Fibroblast of skin of left biceps (primary cell): ENCODE data around the gene CAMSAP2.

Experiments
- DNase-seq, 2 experiments: peaks; one replicate each; pipeline ENCODE4 v3.0.0-alpha.2; 2013; ENCODE audit warnings: low read depth in 2 of 2

CAMSAP2 gene

DNA sequence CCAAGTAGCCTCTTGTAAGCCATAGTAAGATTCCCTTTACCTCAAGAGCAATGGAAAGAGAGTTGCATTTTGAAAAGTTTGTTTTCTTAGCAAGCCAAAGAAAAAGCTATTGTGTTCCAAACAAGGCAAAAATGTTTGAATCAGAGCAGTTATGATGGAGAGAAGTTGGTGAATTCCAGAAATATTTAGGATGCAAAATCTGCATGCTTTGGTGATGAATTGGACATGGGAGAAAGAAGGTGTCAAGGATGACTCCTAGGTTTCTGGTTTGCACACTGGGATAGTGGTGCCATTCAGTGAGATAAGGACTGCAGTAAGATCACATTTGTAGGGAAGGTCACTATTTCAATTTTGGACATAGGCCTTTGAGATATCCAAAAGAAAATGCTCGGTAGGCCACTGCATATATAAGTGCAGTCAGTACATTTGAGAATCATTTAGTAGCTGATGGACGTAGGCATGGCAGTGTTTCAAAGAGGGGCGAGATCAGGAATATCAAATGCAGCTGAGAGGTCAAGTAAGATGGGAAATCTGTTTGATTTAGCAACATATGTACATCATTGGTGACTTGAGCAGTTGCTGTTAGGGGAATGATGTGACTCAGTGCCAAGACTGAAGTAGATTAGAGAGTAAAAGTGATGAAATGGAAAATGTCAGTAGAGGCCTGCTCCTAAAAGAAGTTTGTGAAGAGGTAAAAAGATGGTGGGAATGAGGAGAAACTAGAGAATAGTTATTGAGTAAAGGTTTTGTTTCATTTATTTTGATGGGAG is 100.2 kb downstream of the CAMSAP2 start:
- peak; percentile 33 to 38 for DNase-seq

DNA sequence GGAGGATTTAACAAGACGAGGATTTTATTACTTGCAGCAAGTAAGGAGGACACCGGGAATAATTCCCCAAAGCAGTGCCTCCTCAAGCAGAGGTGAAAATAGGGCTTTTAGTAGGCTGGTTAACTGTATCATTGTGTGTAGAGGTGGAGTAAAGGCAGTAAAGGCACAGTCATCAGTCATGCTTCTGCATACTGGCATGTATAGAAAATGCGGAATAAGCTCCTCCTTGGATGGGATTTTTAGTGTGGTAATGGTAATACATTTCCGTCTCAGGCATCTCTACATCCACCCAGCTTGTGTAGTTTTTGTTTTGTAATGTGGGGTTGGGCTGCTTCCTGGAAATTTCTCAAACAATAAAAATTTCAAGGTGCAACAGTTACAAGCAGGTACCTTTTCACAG is 106.7 kb downstream of the CAMSAP2 start:
- DNase-seq = no peak

DNA sequence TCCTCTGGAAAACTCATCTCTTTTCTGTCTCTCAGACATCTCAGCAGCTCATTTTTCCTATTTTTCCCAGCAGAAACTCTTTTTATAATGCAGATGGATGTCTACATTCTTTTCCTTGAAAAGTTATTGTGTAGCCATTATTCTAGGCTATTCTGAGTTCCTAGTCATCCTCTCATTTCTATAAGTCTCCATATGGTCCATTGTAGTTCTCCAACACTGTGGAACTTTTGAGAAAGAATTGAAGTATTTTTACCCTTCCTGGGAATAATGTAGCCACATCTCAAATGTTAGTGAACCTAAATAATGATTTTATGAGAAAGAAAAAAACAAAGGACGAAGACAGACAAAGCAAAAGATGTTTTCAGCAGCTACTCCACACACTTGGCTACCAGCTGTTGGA is 107.7 kb downstream of the CAMSAP2 start:
- DNase-seq = no peak

DNA sequence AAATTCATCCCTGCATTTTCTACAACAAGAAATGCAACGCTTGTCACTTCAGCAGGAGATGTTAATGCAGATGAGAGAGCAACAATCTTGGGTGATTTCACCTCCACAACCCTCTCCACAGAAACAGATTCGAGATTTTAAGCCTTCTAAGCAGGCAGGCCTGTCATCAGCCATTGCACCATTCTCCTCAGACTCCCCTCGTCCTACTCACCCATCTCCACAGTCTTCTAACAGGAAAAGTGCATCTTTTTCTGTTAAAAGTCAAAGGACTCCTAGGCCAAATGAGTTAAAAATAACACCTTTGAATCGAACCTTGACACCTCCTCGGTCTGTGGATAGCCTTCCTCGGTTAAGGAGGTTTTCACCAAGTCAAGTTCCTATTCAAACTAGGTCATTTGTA is 110.7 kb downstream of the CAMSAP2 start:
- DNase-seq = no peak

DNA sequence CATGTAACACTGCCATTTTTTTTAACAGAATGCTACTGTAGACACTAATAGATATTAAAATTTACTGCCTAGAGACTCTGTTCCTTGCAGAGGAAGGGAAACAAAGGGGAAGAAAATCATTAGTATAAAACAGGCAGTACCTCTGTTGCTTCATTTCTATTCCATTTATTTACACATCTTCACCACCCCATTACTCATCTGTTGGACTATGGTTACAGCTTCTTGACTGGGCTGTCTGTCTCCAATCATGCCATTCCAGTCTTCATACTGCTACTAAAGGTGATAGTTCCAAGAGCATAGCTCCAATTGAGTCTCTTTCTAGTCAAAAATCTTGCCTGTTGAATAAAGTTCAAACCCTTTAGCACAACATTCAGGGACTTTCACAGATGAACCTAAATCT is 111.9 kb downstream of the CAMSAP2 start:
- no peak for DNase-seq

DNA sequence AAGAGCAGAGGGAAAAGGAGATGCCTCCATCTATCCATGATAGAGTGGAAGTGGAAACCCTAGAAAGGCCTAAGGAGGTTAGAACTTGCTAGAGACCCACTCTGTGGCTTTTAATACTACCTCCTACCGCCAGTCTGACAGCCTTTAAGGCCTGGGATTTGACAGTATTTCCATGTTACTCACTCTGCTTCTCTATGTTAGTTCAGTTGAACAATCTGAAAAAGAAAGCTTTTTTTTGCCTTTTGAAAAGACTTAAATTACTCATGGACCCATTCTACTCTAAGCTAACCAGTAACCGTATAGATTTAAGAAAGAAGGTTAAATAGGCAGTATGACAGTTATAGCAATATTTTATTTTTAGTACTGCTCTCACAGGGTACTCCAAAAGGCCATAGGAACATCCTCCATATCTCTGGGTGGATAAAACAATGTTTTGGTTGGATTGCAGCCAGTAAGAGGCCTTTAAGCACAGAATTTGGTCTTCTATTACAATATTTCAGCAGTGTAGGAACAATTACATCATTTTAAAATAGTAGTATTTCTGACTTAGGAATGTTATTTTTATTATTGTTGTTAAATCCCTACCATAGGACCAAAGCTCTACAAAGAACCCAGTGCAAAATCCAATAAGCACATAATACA is 118.1 kb downstream of the CAMSAP2 start:
- DNase-seq = peak in 1 of 2 experiments; percentile 56

DNA sequence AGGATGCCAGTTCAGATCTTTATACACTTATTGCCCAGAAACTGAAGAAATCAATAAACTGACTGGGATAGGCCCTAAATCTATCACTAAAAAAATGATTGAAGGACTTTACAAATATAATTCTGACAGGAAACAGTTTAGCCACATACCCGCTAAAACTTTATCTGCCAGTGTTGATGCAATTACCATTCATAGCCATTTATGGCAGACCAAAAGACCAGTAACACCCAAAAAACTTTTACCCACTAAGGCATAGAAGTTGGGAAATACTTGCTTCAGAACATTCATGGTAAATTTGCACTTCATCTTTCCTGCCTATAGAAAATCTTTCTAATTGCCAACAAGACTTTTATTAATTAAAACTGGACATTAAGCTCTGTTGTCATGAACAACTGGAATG is 119.1 kb downstream of the CAMSAP2 start:
- DNase-seq = no peak

DNA sequence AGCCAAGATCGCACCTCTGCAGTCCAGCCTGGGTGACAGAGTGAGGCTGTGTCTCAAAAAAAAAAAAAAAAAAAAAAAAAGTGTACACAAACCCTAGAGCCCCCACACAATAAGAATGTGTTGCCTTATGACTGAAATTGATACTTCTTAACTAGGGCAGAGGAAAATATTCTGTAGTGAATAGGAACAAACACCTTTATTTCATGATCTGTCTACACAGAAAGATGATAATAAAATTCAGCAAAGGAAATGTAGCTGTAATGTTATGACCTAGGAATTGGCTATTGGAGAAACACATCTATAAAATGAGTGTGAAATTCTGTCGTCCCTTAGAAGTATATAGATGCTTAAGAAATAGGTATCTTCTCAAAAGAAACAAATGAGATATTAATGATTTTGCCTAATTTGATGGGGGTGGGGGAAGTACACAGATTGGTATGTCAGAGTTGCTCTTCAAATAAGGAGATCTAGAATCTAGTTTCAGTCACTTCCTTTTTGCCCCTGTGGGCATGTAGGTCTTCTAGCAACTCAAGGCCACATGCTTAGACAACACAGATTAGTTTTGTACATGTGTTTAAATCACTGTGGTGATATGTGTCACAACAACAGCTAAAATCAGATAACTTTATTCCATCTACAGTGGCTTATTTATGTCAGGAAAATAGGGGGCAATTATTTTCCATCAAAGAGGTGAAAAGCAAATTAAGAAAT is 123.4 kb downstream of the CAMSAP2 start:
- no peak for DNase-seq

DNA sequence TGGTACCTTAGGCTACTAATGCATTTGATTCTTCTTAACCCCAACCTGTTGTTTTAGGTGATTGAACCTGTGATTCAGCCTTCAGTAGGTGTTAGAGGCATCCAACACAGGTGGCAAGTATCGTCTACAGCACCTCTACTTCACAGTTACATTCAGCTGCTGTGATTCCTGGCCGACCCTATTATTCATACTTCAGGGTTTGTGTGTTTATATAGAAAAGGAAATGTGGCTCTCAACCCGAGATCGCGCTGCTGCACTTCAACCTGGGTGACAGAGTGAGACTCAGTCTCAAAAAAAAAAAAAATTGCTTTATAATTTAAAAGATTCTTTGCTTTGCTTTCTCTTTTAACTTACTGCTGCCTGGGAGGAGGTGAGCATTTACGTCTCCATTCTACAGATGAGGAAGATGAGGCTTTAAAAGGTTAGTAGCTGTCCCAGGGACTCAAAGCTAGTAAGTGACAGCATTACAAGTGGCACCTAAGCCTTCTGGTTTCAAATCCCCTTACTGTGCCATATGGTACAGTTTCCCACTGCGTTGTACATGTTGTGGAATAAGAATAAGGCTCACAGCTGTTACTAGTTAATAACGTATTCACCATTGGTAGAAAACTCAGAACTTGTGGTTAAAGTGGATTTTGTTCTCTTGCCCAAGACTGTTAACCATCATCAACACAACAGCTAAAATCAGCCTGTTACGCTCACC is 124.2 kb downstream of the CAMSAP2 start:
- DNase-seq = no peak

DNA sequence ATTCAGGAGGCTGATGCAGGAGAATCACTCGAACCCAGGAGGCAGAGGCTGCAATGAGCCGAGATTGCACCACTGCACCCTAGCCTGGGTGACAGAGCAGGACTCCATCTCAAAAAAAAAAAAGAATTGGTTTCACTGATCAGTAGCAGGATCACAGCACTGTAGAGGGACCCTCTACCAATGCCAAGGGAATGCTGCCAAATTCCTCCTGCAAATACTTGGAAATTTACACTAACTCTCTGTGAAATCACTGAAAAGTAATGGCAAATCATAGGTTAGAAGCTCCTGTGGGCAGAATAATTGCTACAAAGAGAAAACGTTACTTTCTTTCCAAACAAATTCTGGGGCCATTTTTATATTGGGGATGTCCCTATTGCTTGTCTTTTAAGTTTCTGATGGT is 127.4 kb downstream of the CAMSAP2 start:
- DNase-seq = no peak

DNA sequence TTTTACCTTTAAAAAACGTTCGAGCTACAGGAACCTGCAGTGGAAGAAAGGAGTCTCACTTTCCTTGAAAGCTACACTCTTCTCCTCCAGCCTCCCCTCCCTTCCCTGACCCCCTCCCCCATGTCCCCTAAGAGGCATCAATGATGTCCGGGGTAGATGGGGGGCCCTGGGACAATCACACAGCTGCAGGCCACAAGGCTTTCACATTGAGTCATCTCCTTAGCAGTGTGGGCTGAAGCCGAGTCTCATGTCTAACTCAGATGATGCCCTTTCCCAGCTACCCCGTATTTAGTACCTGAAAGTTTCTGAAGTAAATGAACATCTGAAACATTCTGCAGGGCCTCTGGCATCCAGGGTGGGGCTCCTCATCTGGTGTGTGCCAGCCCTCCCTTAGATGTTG is 127.8 kb downstream of the CAMSAP2 start:
- DNase-seq = no peak

DNA sequence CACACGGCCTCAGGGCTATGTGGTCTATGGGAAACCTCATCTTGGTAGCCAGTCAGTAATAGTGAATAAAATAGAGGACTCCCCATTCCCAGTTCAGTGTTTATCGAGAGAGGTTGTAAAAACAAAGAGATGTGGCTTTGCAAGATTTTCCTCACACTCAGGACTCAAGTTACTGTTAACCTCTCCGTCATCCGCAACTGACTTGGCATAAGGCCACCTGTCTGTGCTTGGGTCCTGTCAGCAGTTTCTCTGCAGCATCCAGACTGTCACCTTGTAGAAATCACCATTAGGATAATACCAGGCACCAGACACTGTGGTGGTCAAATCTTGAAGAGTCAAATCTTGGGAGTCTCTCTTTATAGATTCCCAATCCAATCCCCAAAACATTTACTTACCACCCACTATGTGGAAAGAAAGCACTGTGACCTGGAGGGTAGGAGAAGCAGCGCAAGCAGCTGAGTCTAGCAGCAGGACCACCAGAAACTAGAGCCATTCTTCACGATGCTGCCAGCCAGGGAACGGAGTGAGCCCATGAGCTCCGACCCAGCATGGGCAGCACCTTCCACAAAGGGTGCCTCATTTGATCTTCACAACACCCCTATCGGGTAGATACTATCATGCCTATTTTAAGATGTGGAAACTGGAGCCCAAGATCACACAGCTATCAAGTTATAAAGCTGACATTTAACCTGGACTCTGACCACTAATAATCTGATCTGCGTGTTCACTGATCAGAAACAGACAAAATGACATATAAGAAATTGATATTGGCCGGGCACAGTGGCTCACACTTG is 128.5 kb downstream of the CAMSAP2 start:
- DNase-seq = no peak

DNA sequence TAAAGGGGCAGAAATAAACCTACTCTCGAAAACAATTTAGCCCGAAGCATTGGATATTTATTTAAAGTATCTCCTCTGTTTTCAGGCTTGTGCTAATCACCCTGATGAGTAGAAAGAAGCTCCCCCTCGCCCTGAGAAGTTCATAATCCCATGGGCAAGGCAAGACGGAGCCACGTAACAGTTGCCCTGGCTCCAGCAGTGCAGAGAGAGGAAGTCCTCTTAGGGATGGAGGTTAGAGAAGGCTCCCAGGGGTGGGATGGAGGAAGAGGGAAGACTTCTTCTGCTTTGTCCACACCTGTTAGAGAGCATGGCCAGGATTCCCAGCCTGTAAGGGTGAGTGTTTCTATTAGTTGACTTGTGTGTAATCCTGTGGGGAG is 130.7 kb downstream of the CAMSAP2 start:
- DNase-seq = no peak

DNA sequence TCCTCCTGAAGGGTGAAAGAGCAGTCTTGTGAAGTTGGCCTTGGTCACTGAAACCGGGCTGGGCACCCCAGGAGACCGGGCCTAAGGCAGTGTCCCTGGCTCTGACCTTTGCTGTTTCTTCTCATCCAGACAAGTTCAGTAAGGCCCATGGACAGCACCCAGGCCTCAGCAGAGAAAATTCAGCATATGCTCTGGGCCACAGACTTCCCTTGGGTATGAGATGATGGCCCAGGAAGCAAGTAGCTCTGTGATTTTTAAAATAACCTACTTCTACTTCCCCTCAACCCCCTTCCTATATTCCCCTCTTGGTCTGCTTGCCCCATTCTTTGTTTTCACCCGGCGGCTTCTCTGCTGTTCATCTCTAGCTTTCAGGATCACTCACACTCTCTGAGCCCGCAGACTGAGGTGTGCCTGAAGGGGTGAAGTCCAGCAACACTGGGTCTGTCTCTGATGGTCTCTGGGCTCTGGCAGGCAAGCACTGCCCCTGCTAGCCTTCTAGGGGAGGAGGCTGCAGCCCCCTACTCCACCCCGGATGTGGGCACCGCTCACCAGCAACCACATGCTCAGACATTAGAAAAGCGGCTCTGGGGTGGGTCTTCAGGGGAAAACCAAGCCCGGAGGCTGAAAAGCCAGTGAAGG is 131.2 kb downstream of the CAMSAP2 start:
- DNase-seq = no peak

DNA sequence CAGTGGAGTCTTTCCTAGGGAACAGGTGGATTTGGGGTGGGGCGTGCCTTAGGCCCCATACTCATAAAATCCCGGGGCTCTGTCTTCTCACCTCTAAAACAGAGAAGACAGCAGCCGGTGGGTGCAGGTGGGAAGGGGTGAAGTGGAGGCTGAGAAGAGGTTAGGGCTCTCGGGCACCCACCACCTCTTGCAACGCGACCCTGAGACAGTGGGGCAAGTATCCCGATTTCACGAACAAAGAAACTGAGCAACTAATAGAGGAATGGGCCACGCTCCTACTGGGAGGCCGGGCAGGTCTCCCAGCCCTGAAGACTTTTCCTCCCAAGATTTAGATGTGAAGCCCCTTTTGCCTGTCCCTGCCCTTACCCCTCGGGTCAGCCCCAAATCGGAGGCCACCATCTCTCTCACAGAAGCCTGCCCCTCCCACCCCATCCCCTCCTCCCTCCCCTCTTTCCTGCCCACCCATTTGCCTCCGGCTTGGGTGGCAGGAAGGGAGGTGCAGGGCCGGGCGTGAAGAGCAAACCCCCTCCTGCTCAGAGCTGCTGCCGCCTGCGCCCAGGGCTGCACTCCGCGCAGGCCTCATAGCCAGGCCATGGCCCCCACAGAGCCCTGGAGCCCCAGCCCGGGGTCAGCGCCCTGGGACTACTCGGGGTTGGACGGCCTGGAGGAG is 133.9 kb downstream of the CAMSAP2 start, which contains the start of gene GPR25:
Gene GPR25 (plus strand): TSS at position 536 of the 670 bp plus-strand sequence. CDS start 57 bp downstream, at position 593.
- no peak for DNase-seq

DNA sequence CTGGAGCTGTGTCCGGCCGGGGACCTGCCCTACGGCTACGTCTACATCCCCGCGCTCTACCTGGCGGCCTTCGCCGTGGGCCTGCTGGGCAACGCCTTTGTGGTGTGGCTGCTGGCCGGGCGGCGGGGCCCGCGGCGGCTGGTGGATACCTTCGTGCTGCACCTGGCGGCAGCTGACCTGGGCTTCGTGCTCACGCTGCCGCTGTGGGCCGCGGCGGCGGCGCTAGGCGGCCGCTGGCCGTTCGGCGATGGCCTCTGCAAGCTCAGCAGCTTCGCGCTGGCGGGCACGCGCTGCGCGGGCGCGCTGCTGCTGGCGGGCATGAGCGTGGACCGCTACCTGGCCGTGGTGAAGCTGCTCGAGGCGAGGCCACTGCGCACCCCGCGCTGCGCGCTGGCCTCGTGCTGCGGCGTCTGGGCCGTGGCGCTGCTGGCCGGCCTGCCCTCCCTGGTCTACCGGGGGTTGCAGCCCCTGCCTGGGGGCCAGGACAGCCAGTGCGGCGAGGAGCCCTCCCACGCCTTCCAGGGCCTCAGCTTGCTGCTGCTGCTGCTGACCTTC is 134.5 kb downstream of the CAMSAP2 start:
- no peak for DNase-seq

DNA sequence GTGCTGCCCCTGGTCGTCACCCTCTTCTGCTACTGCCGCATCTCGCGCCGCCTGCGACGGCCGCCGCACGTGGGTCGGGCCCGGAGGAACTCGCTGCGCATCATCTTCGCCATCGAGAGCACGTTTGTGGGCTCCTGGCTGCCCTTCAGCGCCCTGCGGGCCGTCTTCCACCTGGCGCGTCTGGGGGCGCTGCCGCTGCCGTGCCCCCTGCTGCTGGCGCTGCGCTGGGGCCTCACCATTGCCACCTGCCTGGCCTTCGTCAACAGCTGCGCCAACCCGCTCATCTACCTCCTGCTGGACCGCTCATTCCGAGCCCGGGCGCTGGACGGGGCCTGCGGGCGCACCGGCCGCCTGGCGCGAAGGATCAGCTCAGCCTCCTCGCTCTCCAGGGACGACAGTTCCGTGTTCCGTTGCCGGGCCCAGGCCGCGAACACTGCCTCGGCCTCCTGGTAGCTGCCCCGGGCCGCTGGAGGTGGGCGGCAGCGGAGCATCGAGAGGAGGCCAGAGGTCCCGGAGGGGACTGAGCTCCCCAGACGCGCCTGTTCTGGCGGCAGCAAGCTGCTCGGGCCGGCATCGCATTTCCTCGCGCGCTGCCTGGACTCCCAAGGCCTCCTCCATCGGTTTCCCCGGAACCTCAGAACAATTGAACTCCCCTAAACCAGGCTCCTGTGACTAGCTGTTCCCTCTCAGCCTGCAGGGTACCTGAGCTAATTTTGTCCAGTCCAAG is 135.1 kb downstream of the CAMSAP2 start:
- DNase-seq = no peak

DNA sequence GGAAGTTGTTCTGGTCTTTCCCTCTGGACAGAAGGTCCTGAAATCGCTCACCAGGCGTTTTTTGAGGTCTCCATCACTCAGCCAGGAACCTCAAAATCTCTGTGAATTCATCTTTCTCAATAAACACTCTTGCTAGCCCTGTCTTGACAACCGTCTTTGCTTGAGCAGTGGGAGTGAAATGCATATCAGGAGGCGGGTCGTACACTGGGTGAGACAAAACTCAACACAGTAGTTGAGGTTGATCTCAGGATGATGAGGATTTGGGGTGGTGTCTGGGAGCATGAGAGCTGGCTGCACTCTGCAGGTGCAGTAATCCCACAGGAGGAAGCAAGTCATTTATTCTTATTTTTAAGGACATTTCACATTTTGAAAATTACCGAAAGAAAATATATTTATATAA is 136.0 kb downstream of the CAMSAP2 start:
- DNase-seq = no peak

DNA sequence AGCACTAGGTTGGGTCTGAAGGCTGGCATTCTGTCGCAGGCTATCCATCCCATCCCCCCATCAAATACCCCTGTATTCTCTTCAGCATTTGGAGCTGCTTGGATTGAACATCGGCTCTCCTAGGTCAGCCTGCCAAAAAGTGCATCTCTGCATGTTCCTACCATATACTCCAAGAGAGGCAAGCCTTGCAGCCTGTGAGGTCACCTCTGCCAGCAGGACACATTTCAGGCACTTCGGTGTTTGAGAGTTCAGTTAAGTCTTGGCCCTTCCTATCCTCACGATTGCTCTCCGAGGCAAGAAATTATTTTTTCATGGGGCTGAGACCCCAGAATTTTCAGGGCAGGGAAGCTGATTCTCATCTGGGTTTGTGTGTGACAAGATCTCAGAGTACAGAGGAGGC is 136.7 kb downstream of the CAMSAP2 start:
- no peak for DNase-seq
